Measurements from ENCODE around the gene MORN1. TPM values are rescaled to one million over a fixed set of nuclear protein-coding genes. Genes with fewer than 3 reads are reported as not detected.

MORN1 gene
- total RNA-seq, 4 donors from 2014 or later: 2.8 to 9.6 (median 4.3) TPM

DNA sequence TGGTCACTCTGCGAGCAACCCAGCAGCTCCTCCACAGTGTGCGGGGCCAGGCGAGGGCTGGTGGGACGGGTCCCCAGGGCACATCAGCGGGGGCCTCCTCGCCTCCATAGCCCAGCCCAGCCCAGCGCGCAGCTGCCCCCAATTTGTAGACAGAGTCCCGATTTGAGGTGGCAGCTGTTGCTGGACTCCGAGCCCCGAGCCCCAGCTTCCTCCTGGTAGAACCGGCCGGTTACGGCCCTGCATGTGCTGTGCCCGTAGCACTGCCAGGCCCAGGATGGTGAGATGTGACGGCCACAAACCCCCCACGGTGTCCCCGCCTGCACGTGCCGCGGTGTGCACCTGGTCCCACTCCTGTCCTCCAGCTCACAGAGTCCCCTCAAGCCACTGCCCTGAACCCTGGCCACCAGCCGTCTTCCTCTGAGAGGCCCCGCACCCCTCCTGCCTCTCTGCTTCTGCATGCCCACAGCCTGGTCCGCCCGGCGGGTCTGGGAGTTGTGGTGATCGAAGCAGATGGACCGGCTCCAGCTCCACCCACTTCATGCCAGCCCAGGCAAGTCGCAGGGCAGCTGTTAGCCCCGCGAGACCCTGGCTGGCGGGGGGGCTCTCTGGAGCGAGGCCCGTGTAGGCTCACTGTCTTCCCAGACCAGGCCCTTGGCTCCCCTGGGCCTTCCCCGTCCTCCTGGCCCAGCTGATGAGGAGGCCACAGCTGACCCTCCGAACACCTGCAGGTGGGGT, 55.5 kb downstream of the MORN1 start:
- TF ChIP-seq, protein P1, sequence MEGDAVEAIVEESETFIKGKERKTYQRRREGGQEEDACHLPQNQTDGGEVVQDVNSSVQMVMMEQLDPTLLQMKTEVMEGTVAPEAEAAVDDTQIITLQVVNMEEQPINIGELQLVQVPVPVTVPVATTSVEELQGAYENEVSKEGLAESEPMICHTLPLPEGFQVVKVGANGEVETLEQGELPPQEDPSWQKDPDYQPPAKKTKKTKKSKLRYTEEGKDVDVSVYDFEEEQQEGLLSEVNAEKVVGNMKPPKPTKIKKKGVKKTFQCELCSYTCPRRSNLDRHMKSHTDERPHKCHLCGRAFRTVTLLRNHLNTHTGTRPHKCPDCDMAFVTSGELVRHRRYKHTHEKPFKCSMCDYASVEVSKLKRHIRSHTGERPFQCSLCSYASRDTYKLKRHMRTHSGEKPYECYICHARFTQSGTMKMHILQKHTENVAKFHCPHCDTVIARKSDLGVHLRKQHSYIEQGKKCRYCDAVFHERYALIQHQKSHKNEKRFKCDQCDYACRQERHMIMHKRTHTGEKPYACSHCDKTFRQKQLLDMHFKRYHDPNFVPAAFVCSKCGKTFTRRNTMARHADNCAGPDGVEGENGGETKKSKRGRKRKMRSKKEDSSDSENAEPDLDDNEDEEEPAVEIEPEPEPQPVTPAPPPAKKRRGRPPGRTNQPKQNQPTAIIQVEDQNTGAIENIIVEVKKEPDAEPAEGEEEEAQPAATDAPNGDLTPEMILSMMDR (IDR thresholded peaks at IDR 0.05; ENCODE audit: low read depth): no peak

DNA sequence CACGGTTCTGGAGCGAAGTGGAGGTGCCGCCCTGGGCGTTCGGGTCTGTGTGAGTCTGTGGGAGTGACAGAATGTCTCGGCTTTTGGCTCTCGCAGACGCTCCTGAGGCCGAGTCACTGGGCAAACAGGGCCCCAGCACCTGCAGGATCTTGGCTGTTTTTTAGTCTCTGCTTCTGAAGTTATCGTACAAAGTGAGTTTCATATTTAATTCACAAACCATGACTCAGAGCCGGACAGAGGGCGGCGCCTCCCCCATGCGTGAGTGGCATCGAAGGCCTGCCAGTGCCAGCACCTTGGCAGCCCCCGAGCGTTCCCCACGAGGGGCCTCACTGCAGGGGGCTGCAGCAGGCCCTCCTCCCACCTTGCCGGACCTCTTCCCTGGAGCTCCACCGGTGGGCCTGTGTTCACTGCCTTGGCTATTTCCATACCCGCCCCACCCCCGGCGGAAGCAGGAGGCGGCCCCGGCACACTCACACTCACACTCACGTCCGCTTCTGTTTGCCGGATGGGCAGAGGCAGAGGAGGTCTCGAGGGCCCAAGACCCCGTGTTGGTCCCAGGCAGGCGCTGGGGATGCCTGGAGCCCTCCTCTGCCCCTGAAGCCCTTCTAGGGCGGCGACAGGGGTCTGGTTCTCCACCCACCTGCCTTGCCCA, 56.3 kb downstream of the MORN1 start:
- TF ChIP-seq, protein P1 (IDR thresholded peaks at IDR 0.05; ENCODE audit: low read depth): no peak

DNA sequence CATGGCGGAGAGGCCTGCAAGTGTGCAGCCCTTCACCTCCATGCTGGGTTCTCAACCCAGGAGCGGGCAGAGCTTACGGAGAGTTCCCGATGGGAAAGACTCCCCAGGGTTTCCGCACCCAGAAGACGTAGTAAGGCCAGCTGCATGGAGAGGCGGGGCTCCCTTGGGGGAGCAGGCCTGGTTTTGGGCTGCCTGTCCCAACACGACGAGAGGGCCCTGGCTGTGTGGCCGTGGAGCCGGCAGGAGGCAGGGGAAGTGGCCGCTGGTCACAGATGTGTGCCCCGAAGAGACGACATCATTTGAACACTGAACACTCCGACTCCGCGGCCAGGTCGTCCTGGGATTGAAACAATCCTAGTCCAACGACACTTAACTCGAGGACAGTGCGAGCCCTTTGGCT, 57.0 kb downstream of the MORN1 start:
- TF ChIP-seq, protein P1 (IDR thresholded peaks at IDR 0.05; ENCODE audit: low read depth): no peak

DNA sequence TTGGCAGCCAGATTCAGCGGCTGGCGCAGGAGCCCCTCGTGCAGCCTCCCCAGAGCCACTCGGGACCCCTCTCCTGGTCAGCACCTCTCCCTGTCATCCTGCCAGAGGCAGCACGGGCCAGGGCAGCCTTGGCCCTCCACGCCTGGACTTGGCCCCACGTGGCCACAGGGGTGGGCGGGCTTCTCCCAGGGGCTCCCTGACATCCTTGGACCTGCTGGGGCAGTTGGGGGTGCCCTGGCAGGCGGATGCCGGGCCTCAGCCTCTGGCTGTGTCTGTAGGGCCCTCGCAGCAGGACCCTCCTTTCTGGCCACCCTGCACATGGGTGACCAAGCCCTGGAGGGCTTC, 60.2 kb downstream of the MORN1 start:
- TF ChIP-seq, protein P1 (IDR thresholded peaks at IDR 0.05; ENCODE audit: low read depth): no peak

DNA sequence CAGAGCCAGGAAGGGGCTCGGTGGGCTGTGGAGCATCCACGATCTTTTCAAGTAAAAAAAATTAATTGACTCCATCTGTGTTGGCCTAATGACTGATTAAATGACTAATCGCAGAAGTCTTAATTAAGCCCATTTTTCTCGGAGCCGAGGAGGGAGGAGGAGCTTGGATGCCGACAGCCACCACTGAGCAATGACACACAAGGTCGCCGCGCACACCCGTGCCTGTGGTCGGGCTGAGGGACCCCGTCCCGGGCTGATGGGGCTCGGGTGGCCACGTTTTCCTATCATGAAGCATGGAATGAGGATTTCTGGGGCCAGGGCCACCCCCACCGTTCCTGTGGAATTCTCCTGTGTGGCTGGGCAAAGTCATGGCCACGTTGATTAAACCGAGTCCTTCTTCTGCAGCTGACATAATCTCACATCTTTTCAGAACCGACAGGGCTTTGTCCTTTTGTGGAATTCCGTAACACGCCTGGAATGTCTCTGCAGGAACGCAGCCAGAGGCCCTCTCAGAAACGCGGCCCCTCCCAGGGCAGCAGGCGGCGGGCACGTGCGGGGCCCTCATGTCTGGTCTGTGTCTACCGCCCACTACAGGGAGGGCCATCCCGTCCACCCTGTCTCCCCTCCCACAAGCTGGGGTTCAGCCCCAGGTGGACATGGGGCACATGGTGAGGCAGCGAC, 60.7 kb downstream of the MORN1 start:
- TF ChIP-seq, protein P1 (IDR thresholded peaks at IDR 0.05; ENCODE audit: low read depth): no peak

DNA sequence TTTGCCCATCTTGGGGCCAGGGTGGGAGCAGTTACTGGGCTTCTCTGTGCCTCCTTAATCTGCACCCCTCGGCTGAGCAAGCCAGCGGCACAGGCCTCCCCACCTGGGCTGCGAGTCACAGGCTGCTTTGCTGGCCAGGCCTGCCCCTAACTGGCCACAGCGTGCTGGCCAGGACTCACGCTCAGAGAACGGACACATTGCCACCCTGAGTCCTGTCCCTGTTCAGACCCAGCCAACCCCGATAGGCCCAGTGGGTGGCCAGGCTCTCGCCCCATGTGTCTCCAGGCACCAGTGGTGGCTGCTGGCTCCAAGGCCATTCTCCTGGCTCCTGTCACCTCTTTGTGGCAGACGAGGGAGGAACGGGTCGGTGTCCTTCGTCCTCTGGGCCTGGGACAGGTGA, 61.3 kb downstream of the MORN1 start:
- TF ChIP-seq, protein P1 (IDR thresholded peaks at IDR 0.05; ENCODE audit: low read depth): no peak

Data from subcutaneous adipose tissue (tissue), 4 donors.